HG02759 (cell line): ENCODE data around the gene EIF2S1.
"Not testable (repeated sequence)": the region's sequence is repeated elsewhere in the genome, so short reads cannot be mapped to it uniquely, and the experiment has no call there.

Experiments used
- ATAC-seq: cut with Tn5 transposase; IDR thresholded peaks from one replicate; pipeline ENCODE4 v1.9.1; 2021; ENCODE audit warnings: mild to moderate bottlenecking, moderate library complexity; ENCODE audit not compliant: unreplicated experiment

The EIF2S1 gene

DNA sequence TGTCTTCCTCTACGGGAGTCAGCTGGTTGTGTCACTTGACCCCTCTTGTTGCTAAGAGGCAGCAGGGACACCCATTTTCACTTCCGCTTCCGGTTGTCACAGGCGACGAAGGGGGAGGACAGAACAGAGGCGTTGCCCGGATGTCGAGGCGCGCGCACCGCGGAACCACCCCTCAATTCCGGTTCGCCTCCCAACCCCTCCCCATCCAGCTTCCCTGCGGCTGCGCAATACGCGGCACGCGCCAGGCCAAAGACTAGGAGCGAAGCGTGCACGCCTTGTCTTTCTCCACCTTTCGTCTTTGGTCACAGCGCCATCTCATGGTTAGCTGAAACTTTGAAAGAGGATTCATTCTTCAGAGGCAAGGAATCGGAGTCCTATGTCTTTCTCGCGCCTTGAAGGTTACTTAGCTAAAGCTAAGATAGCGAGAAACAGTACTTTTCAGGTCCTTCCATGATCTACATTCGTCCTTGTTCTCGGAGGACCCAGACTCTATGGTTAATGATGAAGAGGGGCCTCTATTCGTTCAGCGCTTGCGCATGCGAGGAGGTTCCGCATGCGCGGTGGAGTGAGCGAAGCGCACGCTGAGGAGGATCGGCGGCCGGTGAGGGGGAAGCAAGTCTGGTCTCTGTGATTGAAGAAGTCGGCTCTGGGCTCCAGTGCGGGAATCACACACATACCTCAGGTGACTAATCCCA is at the start of gene EIF2S1, which contains the start of gene ATP6V1D:
Gene EIF2S1, plus strand, starts transcription at position 554 of the 695 bp plus-strand sequence. CDS start 4,440 bp downstream, outside the sequence.
Gene ATP6V1D, minus strand, starts transcription at position 30 of the 695 bp plus-strand sequence. CDS start 106 bp downstream, outside the sequence.
- ATAC-seq = peak; percentile 90

DNA sequence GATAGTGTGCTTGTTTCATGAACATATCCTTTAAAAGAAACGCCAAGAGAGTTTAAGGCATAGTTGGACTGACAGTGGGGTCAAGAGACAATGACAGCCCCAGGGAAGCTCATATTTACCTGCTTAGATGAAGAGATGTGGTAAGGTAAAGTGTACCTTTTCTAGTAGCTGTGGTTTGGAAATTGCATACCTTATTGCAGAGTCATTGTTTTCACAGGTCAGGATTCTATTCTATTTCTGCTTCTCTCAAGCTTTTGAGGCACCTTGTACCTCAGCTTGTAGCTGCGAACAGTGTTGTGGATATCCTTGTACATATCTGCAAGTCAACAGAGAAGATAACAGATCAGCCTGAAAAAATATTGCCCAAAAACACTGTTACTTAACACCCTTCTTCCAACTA is 48.3 kb upstream of the EIF2S1 start:
- ATAC-seq = no peak

DNA sequence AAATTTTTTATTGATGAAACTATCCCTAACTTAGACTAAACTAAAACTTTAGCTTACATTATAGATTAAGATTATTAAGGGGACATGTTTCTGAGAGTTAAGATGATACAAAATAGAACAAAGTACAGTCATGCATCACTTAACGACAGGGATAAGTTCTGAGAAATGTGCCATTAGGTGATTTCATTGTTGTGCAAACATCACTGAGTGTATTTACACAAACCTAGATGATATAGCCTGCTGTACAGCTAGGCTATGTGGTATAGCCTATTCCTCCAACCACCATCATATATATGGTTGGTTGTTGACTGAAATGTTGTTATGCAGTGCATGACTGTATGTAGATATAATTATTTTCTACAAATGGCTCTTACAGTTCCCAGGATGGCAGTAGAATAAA is 47.0 kb upstream of the EIF2S1 start:
- no peak for ATAC-seq

DNA sequence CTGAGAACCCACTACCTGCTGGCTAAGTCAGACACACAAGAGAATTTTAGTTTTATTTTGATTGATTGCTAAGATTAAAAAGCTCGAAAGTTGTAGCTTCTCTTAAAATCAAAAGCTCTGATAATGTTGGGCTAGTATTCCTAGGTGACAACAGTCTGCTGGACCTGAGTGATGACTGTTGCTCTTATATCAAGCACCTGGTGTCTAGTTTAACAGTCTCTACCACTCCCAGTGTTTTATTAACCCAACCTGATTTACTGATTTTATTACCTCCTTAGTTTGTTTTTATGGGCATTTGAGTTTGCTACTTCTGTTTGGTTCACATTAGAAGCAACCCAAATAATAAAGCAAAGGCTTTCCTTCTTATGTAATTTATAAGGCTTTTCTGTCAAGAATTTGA is 42.3 kb upstream of the EIF2S1 start:
- no peak for ATAC-seq

- ATAC-seq = no peak
Measured at GRCh38 chr14:67319142-67319541, 41.0 kb upstream of the EIF2S1 start.

DNA sequence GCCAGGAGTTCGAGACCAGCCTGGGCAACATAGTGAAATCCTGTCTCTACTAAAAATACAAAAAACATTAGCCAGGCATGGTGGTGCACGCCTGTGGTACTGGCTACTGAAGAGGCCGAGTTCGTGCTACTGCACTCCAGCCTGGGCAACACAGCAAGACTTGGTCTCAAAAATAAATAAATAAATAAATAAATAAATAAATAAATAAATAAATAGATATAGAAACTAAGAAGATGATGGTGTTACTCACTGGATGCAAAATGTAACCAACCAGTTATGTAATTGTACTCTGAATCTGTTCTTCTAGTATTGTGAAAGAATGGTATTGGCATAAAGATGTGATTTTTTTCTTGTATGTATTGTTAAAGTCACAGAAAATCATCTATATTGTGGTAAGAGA is 30.5 kb upstream of the EIF2S1 start:
- ATAC-seq = not testable (repeated sequence)

- ATAC-seq = no peak
Measured at GRCh38 chr14:67331368-67332125, 28.6 kb upstream of the EIF2S1 start.

- ATAC-seq = no peak
Measured at GRCh38 chr14:67332468-67332867, 27.7 kb upstream of the EIF2S1 start.

DNA sequence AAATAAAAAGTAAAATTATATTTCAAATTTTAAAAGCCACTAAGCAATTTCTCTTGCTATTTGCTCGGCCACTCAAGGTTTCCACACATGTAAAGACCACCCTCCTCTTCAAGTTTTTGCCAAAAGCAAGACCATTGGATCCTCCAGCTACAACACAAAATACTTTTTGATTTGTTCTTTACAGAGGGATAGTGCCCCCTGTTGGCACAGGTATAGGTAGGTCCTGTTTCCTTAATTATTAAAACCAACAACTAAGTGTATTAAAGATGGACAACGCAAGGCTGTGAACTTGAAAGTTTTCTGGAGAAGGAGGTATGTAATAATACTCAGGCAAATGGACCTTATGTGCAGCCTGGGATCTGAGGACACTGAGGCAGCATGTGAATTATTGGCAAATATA is 24.3 kb upstream of the EIF2S1 start:
- no peak for ATAC-seq

DNA sequence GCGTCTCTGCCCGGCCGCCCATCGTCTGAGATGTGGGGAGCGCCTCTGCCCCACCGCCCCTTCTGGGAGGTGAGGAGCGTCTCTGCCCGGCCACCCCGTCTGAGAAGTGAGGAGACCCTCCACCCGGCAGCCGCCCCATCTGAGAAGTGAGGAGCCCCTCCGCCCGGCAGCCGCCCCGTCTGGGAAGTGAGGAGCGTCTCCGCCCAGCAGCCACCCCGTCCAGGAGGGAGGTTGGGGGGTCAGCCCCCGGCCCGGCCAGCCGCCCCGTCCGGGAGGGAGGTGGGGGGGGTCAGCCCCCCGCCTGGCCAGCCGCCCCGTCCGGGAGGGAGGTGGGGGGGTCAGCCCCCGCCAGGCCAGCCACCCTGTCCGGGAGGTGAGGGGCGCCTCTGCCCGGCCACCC is 18.9 kb upstream of the EIF2S1 start:
- not testable (repeated sequence) for ATAC-seq

- ATAC-seq = no peak
Measured at GRCh38 chr14:67343601-67344230, 16.4 kb upstream of the EIF2S1 start.

DNA sequence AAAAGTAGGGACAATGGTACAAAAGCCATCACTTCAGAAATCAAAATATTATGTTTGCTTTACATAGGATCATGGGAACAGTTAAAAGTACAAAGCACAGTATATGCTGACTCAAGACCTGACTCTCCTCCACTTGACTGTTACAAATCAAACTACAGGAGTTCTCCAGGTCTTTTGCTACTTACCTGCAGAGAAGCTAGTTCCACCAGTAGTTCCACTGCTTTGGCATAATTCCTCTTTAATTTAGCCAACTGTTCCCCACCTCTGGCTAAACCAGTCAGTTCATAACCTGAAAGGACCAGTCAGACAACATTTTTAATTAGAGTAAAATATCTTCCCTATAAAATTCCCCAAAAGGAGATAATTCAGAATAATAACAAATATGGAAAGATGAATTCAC is 14.5 kb upstream of the EIF2S1 start:
- ATAC-seq = no peak

DNA sequence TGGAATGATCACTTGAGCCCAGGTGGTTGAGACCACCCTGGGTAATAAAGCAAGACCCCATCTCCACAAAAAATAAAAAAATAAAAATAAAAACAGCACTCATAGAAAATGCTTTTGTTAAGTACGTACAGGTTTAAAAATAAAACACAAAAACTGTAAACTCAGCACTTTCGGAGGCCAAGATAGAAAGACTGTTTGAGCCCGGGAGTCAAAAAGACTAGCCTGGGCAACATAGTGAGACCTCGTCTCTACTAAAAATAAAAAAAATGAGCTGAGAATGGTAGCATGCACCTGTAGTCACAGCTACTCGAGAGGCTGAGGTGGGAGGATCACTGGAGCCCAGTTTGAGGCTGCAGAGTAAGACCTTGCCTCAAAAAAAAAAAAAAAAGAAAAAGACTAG is 8.1 kb upstream of the EIF2S1 start:
- ATAC-seq = no peak

DNA sequence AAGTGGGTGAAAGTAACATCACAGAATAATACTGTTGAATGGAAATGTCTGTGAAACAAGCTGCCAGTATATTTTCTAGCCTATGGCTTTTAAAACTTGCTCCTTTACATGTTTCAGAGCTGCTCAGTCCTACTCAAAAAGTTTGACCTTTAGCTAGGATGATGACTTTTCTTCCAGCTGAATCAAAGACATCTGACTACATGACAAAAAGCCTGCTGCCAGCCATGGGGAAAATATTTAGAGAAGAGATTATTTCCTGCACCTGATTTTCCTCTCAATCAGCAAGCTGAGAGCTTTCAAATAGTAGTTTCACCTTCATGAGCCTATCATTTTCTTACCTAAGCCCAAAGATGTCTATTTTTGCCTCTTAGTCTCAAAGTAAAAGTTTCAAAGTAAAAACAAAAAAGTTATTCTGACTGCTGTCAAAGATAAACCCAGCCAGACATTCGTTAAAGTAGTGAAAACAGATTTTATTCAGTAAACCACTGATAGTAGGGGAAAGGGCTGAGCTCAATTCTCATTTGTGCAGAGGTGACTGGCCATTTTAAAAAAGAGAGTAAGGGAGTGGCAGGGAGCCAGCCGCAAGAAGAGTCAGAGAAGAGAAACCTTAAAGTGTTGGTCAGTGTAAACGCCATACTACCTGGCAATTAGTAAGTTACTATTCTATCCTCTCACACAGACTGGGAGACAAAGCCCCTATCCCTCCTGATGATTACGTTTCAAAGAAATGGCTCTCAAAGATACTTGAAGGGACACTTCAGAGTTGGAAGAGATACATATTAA is 2.8 kb upstream of the EIF2S1 start:
- no peak for ATAC-seq

- ATAC-seq = no peak
Measured at GRCh38 chr14:67357969-67358354, 2.2 kb upstream of the EIF2S1 start.

- ATAC-seq = peak; percentile 2
Measured at GRCh38 chr14:67358924-67359774, 979 bp upstream of the EIF2S1 start.

- peak; percentile 27 for ATAC-seq
Measured at GRCh38 chr14:67360470-67361206, 510 bp downstream of the EIF2S1 start.

- ATAC-seq = no peak
Measured at GRCh38 chr14:67365476-67365875, 5.3 kb downstream of the EIF2S1 start.

DNA sequence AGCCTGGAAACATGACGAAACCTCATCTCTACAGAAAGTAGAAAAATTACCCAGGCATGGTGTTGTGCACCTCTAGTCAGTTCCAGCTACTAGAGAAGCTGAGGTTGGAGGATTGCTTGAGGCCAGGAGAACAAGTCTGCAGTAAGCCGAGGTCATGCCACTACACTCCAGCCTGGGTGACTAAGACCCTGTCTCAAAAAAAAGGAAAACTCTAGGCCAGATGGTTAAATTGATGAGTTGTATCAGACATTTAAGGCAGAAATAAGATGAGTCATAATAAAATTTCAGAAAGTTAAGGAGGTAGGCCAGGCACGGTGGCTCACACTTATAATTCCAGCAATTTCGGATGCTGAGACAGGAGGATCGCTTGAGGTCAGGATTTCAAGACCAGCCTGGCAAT is 10.7 kb downstream of the EIF2S1 start:
- ATAC-seq = no peak
